ENCODE results near the gene MOG. TPM values are rescaled to one million over a fixed set of nuclear protein-coding genes. Genes with fewer than 3 reads are reported as not detected.
A peak's percentile ranks its signal among the peaks of the same experiment; 100 is the strongest.

The MOG gene
- total and polyA plus RNA-seq, 2 donors (not counting 1 experiment from before 2014, with no cell fraction given): not detected

DNA sequence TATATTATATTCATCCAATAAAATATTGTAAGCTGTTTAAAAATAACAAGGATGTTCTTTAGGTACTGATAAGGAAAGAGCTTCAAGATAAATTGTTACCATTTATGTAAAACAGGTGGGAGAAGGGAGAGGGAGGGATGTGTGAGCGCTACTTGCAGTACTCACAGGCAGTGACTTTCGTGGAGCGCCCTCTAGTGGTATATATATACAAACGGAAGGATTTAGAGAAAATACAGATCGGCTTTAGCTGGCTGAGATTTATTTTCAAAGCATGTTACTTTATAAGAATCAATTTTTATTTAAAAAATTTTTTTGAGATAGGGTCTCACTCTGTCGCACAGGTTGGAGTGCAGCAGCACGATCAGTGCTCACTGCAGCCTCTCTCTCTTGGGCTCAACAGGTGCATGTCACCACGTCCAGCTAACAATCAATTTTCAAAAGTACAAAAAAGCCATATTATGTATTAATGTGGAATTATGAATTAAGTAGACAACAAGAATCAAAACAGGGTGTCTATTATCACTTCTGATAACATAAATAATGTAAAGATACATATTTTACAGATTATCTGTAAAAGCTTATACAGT lies 3.3 kb upstream of the MOG start:
- ChIA-PET POLR2A (interaction anchor here (0.8 to 1.3 kb wide), 2 partner anchors 17 to 20 kb away, joined by 3 to 10 read pairs; partner anchors contain the start of gene GABBR1), CTCF (interaction anchor here (0.5 to 9.5 kb wide), 47 partner anchors 8 to 1140 kb away, joined by 3 to 226 read pairs (median 6); partner anchors contain the start of genes GABBR1, HLA-F, OR12D3 and ZFP57)
- H3K4me2 ChIP-seq (replicated peaks; ENCODE audit: low read depth, low read length, poor library complexity, severe bottlenecking): no peak overlapping the region
- no peak overlapping the region for H3K27ac ChIP-seq (ENCODE audit: low read length in 2 of 2)
- no peak overlapping the region for H2AFZ ChIP-seq (ENCODE audit: insufficient read depth, low read depth, low read length, poor library complexity, severe bottlenecking)
- Mint-ChIP-seq H3K27ac (no peak overlapping the region), H3K27me3 (peaks cover 11% of the 10 kb centered on the region), H3K4me3 (no peak overlapping the region), H3K9me3 (ENCODE audit: insufficient read depth) (no peaks in the 10 kb centered on the region), H3K4me1 (peaks cover 16% of the 10 kb centered on the region)
- no peak overlapping the region for H3K9ac ChIP-seq (ENCODE audit: low read length)
- intact Hi-C loops (cut with micrococcal nuclease): loop anchor here (5.0 kb wide), 1 partner anchor 69 kb away; the partner anchor contains the start of gene HLA-F
- peaks cover 0 to 26% (median 7%) of the 10 kb centered on the region in 4 experiments for H3K27me3 ChIP-seq (replicated peaks in 1 of 4; ENCODE audit: control extremely low read depth in 1 of 4, control insufficient read depth in 3 of 4, insufficient read depth in 4 of 4, low read length in 3 of 4)
- H3K4me1 ChIP-seq (ENCODE audit: control insufficient read depth in 2 of 2, insufficient read depth in 2 of 2, low read length in 2 of 2): peaks cover 3 to 15% of the 10 kb centered on the region in 2 donors
- no peaks in the 10 kb centered on the region for H3K79me2 ChIP-seq (ENCODE audit: control insufficient read depth, insufficient read depth, low read length)
- H3K9me3 ChIP-seq (ENCODE audit: control extremely low read depth in 1 of 3, control insufficient read depth in 2 of 3, insufficient read depth in 1 of 3, low read length in 2 of 3): no peaks in the 10 kb centered on the region
- ATAC-seq (ENCODE audit: low read depth): no peak
- TF ChIP-seq, protein P1, sequence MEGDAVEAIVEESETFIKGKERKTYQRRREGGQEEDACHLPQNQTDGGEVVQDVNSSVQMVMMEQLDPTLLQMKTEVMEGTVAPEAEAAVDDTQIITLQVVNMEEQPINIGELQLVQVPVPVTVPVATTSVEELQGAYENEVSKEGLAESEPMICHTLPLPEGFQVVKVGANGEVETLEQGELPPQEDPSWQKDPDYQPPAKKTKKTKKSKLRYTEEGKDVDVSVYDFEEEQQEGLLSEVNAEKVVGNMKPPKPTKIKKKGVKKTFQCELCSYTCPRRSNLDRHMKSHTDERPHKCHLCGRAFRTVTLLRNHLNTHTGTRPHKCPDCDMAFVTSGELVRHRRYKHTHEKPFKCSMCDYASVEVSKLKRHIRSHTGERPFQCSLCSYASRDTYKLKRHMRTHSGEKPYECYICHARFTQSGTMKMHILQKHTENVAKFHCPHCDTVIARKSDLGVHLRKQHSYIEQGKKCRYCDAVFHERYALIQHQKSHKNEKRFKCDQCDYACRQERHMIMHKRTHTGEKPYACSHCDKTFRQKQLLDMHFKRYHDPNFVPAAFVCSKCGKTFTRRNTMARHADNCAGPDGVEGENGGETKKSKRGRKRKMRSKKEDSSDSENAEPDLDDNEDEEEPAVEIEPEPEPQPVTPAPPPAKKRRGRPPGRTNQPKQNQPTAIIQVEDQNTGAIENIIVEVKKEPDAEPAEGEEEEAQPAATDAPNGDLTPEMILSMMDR (IDR thresholded peaks at IDR 0.05): peak; percentile 97
- no peak for TF ChIP-seq EZH2 (IDR thresholded peaks at IDR 0.05; ENCODE audit: borderline replicate concordance, insufficient read depth, low read depth, low read length, poor library complexity, severe bottlenecking)
- no peaks in the 10 kb centered on the region for H3K36me3 ChIP-seq (replicated peaks in 1 of 2; ENCODE audit: control extremely low read depth in 1 of 2, control insufficient read depth in 1 of 2, extremely low read depth in 1 of 2, insufficient read depth in 2 of 2, low read length in 1 of 2)
- no peaks in the 10 kb centered on the region for H4K20me1 ChIP-seq (ENCODE audit: control insufficient read depth, insufficient read depth, low read length, poor library complexity, severe bottlenecking)
- peak; percentile 82 for DNase-seq
- WGBS (ENCODE audit: insufficient coverage): 0% methylated on average over 1 of the region's 8 CpGs
- H3K4me3 ChIP-seq (ENCODE audit: control extremely low read depth in 1 of 5, extremely low read depth in 1 of 5, insufficient read depth in 1 of 5, low read depth in 2 of 5, low read length in 4 of 5): no peak overlapping the region

DNA sequence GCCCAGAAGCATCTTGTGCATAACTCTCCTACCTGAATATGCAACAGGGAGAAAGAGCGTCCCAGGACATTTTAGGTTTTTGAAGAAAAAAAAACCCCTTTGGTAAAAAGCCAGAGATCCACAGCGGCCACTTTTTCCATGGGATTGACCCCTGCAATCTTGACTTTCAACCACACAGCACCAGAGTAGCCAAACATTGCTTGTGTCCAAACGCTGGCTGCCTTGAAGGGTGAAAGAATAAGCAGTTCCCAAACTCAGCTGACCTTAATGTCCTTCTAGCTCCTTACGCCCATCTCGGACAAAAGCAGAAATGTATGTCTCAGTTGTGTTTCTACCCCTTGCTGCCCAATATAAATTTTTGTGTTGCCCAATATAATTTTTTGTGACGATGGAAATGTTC lies 1.2 kb upstream of the MOG start:
- ChIA-PET CTCF (interaction anchor here (0.7 to 9.5 kb wide), 6 partner anchors 13 to 1292 kb away, joined by 3 to 226 read pairs (median 10); partner anchors contain the start of gene GABBR1), POLR2A (no interaction called here)
- intact Hi-C loops (cut with micrococcal nuclease): no loop called here
- Histone ChIP-seq H3K27me3 (replicated peaks in 1 of 4; ENCODE audit: control extremely low read depth in 1 of 4, control insufficient read depth in 3 of 4, insufficient read depth in 4 of 4, low read length in 3 of 4) (peaks cover 0 to 34% (median 9%) of the 10 kb centered on the region in 4 experiments), H3K4me3 (ENCODE audit: control extremely low read depth in 1 of 5, extremely low read depth in 1 of 5, insufficient read depth in 1 of 5, low read depth in 2 of 5, low read length in 4 of 5) (no peak overlapping the region), H3K9ac (ENCODE audit: low read length) (no peak overlapping the region), H3K36me3 (replicated peaks in 1 of 2; ENCODE audit: control extremely low read depth in 1 of 2, control insufficient read depth in 1 of 2, extremely low read depth in 1 of 2, insufficient read depth in 2 of 2, low read length in 1 of 2) (no peaks in the 10 kb centered on the region), H3K4me2 (replicated peaks; ENCODE audit: low read depth, low read length, poor library complexity, severe bottlenecking) (no peak overlapping the region), H3K79me2 (ENCODE audit: control insufficient read depth, insufficient read depth, low read length) (no peaks in the 10 kb centered on the region), H4K20me1 (ENCODE audit: control insufficient read depth, insufficient read depth, low read length, poor library complexity, severe bottlenecking) (no peaks in the 10 kb centered on the region), H3K27ac (ENCODE audit: low read length in 2 of 2) (no peak overlapping the region), H3K4me1 (ENCODE audit: control insufficient read depth in 2 of 2, insufficient read depth in 2 of 2, low read length in 2 of 2) (no peaks in the 10 kb centered on the region), H3K9me3 (ENCODE audit: control extremely low read depth in 1 of 3, control insufficient read depth in 2 of 3, insufficient read depth in 1 of 3, low read length in 2 of 3) (peaks cover 0 to 2% (median 0%) of the 10 kb centered on the region in 3 donors), H2AFZ (ENCODE audit: insufficient read depth, low read depth, low read length, poor library complexity, severe bottlenecking) (no peak overlapping the region)
- no peak for DNase-seq
- ATAC-seq (ENCODE audit: low read depth): no peak
- H3K4me1 Mint-ChIP-seq: peaks cover 4% of the 10 kb centered on the region
- no peaks in the 10 kb centered on the region for H3K9me3 Mint-ChIP-seq (ENCODE audit: insufficient read depth)
- peaks cover 17% of the 10 kb centered on the region for H3K27me3 Mint-ChIP-seq
- no peak for TF ChIP-seq EZH2 (IDR thresholded peaks at IDR 0.05; ENCODE audit: borderline replicate concordance, insufficient read depth, low read depth, low read length, poor library complexity, severe bottlenecking)
- TF ChIP-seq, protein P1 (IDR thresholded peaks at IDR 0.05): no peak
- no peak overlapping the region for H3K27ac Mint-ChIP-seq
- no peak overlapping the region for H3K4me3 Mint-ChIP-seq
- WGBS (ENCODE audit: insufficient coverage): 94% methylated on average over 3 of the region's 6 CpGs

Measured in B cell (primary cell).